GM06990 (cell line): ENCODE results near the gene CNTRL.

ENCODE experiments used
- DNase-seq: peaks from one replicate; pipeline ENCODE4 v3.0.0-alpha.2; 2011; ENCODE audit not compliant: insufficient read length; ENCODE audit errors: extremely low read depth
- H3K27me3 ChIP-seq: replicated peaks from 2 replicates; pipeline ENCODE4 v1.6.0; 2011; ENCODE audit warnings: low read length; ENCODE audit not compliant: control insufficient read depth, insufficient read depth
- H3K36me3 ChIP-seq: 2 replicates; pipeline ENCODE4 v1.5.1; 2011; ENCODE audit warnings: low read length; ENCODE audit not compliant: control insufficient read depth, insufficient read depth
- H3K4me3 ChIP-seq: replicated peaks from 2 replicates; pipeline ENCODE4 v1.5.1; 2011; ENCODE audit warnings: low read depth, mild to moderate bottlenecking, control low read depth, low read length
- CTCF ChIP-seq: IDR thresholded peaks from 2 replicates; pipeline ENCODE4 v1.5.1; 2011; ENCODE audit warnings: low read length, control low read depth, mild to moderate bottlenecking, inconsistent platforms; ENCODE audit not compliant: insufficient read depth, poor library complexity, severe bottlenecking

CNTRL gene

GRCh38 chr9:121204611-121205010 is 129.9 kb downstream of the CNTRL start:
- H3K36me3 ChIP-seq: no peaks in the 10 kb centered on the region
- DNase-seq: no peak
- TF ChIP-seq CTCF: no peak
- H3K27me3 ChIP-seq: no peaks in the 10 kb centered on the region
- no peak overlapping the region for H3K4me3 ChIP-seq

DNA sequence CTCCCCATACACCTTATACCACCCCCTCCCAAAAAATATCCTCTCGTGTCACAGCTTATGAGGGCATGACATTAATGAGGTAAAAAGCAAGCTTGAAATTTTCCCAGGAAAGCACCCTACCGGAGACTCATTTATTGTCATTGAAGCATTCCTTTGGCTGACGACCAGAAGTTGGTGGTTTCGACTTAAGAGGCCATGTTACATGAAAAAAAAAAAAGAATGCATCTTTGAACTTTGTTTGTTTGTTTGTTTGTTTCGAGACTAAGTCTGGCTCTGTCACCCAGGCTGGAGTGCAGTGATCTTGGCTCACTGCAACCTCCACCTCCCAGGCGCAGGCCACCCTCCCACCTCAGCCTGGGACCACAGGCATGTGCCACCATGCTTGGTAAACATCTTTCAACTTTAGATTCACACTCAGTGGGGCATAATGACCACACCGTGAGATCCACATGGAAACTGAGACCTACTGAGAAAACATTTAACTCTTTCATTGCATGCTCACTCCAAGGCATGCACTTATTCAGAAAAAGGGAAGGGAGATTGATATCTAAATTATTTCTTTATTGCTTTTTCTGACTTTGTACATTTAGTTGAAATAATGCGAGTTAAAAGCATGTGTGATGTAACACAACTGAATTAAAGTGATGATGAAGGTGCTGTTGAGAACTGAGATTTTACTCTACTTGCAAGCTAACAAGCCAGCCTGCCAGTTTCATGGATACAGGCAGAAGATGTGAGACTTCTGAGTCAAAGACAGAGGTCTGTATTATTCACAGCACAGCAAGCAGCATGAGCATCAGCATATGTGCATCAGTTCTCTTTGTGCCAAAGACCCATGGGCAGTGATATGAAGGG is 132.0 kb downstream of the CNTRL start:
- H3K4me3 ChIP-seq: no peak overlapping the region
- TF ChIP-seq CTCF: no peak
- no peak for DNase-seq

GRCh38 chr9:121207371-121207940 is 132.7 kb downstream of the CNTRL start:
- no peak overlapping the region; the same call in 1 of the 2 replicates for H3K4me3 ChIP-seq
- TF ChIP-seq CTCF: no peak
- H3K36me3 ChIP-seq: no peaks in the 10 kb centered on the region
- H3K27me3 ChIP-seq: no peaks in the 10 kb centered on the region
- peak; percentile 50 for DNase-seq

More for the DNA sequence above, 132.0 kb downstream of the CNTRL start:
- no peaks in the 10 kb centered on the region for H3K36me3 ChIP-seq
- no peaks in the 10 kb centered on the region for H3K27me3 ChIP-seq

DNA sequence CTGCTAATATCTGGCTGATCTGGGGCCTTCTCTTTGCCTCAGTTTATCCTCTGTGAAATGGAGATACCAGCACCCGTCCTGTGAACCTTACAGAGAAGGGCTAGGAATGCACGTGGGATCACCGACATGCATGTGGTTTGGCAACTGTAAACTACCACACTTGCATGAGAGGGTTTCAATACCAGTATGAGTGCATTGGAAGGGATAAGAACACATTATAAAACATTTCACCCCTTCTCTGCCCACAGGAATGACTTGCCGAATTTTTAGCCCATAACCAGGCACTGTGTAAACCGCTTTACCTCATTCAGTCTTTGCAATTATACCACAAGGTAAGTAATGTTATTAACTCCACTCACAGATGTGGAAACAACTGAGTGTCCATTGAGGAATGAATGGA is 135.8 kb downstream of the CNTRL start:
- Histone ChIP-seq H3K27me3 (no peaks in the 10 kb centered on the region), H3K36me3 (no peaks in the 10 kb centered on the region), H3K4me3 (no peak overlapping the region)
- no peak for DNase-seq
- no peak for TF ChIP-seq CTCF

- H3K4me3 ChIP-seq: no peak overlapping the region
- no peaks in the 10 kb centered on the region for H3K36me3 ChIP-seq
- H3K27me3 ChIP-seq: no peaks in the 10 kb centered on the region
- peak; percentile 96 for TF ChIP-seq CTCF
- peak; percentile 68 for DNase-seq
Measured at GRCh38 chr9:121213136-121213806, 138.5 kb downstream of the CNTRL start.
